K562 (cell line): ENCODE data around the gene SPAG7. TPM values are rescaled to one million over a fixed set of nuclear protein-coding genes. Genes with fewer than 3 reads are reported as not detected.
A peak's percentile ranks its signal among the peaks of the same experiment; 100 is the strongest.

Source experiments
- ATAC-seq: fragments of 200-7000 bp; cut with Tn5 transposase; 3 replicates; pipeline ENCODE4 v1.9.1; 2020; ENCODE audit warnings: moderate library complexity
- BruUV-seq: library from RNA; stranded (reverse); fragments of 400-500 nt; replicated peaks from 2 replicates; lab custom pipeline; 2021; lab: Mats Ljungman, UMichigan
- CTCF ChIA-PET: fragments of 300-600 bp; formaldehyde crosslinking; extraction: SDS; loops from one replicate; lab custom pipeline; 2021; ENCODE audit warnings: low intra/inter-chr PET ratio; lab: Yijun Ruan, JAX
- POLR2A ChIA-PET: fragments of 300-600, 350-650 bp; sonication (Branson Sonifier 250); formaldehyde crosslinking; extraction: SDS; loops from one replicate; lab custom pipeline; 2021; ENCODE audit warnings: antibody characterized with exemption, inconsistent platforms; lab: Yijun Ruan, JAX
- DNase-seq, 4 experiments: peaks; one replicate each; pipeline versions ENCODE4 v3.0.0 to v3.0.0-alpha.2; 2011 to 2018; ENCODE audit warnings: low spot score in 3 of 4, mixed read lengths in 3 of 4; ENCODE audit errors: extremely low read depth in 1 of 4
- FAIRE-seq: peaks from 2 replicates; lab custom pipeline; 2011; peaks lifted over from hg19 to GRCh38; lab: Jason Lieb, UNC
- H2AFZ ChIP-seq: 2 replicates; pipeline ENCODE4 v1.6.0; 2011; ENCODE audit warnings: low read depth, low read length, control low read depth, inconsistent platforms
- H3K27ac ChIP-seq: fragments of 200-600 bp; 3 replicates; pipeline ENCODE4 v1.8.0; 2011; ENCODE audit warnings: low read depth, mild to moderate bottlenecking, control low read depth, inconsistent platforms, low read length, moderate library complexity, mixed read lengths; ENCODE audit errors: extremely low read depth
- H3K27me3 ChIP-seq, 2 experiments: fragments of 300-600 bp in 1 of 2; 2 replicates in 1 of 2; 3 replicates in 1 of 2; pipeline versions ENCODE4 v1.6.0 to v1.8.0; 2011; ENCODE audit warnings: inconsistent platforms in 2 of 2, low read length in 2 of 2, mild to moderate bottlenecking in 1 of 2, mixed read lengths in 1 of 2, moderate library complexity in 1 of 2; ENCODE audit not compliant: control insufficient read depth in 2 of 2, insufficient read depth in 2 of 2
- H3K36me3 ChIP-seq: fragments of 300-600 bp; 3 replicates; pipeline ENCODE4 v1.8.0; 2011; ENCODE audit warnings: mild to moderate bottlenecking, low read length, inconsistent platforms; ENCODE audit not compliant: control insufficient read depth, insufficient read depth
- H3K4me1 ChIP-seq, 2 experiments: fragments of 200-600 bp in 1 of 2; replicated peaks in 1 of 2; 2 replicates in 1 of 2; 3 replicates in 1 of 2; pipeline versions ENCODE4 v1.5.1 to v1.8.0; 2011; ENCODE audit warnings: inconsistent platforms in 2 of 2, low read length in 2 of 2, mild to moderate bottlenecking in 1 of 2, mixed read lengths in 1 of 2, moderate library complexity in 1 of 2; ENCODE audit not compliant: control insufficient read depth in 2 of 2, insufficient read depth in 2 of 2
- H3K4me2 ChIP-seq: 2 replicates; pipeline ENCODE4 v1.6.1; 2011; ENCODE audit warnings: low read length, control low read depth, inconsistent platforms, mixed read lengths; ENCODE audit not compliant: insufficient read depth
- H3K4me3 ChIP-seq: fragments of 200-600 bp; sonication (generic), shearing (Covaris generic); 2 replicates; pipeline ENCODE4 v1.5.1; 2016; ENCODE audit warnings: control low read depth, inconsistent platforms
- H3K79me2 ChIP-seq: fragments of 200-600 bp; 3 replicates; pipeline ENCODE4 v1.8.0; 2011; ENCODE audit warnings: low read length, inconsistent platforms; ENCODE audit not compliant: control insufficient read depth, insufficient read depth
- H3K9ac ChIP-seq, 2 experiments: 2 replicates each; pipeline versions ENCODE4 v1.6.0 to v1.6.1; 2011; ENCODE audit warnings: low read depth in 2 of 2, low read length in 2 of 2, control low read depth in 1 of 2, inconsistent platforms in 1 of 2, mild to moderate bottlenecking in 1 of 2, mixed read lengths in 1 of 2; ENCODE audit not compliant: insufficient read depth in 1 of 2
- H3K9me1 ChIP-seq: one replicate; pipeline ENCODE4 v1.6.0; 2011; ENCODE audit warnings: inconsistent platforms, mild to moderate bottlenecking, low read length, moderate library complexity; ENCODE audit not compliant: control insufficient read depth, insufficient read depth
- H3K9me3 ChIP-seq: replicated peaks from 2 replicates; pipeline ENCODE4 v1.5.1; 2011; ENCODE audit warnings: low read depth, low read length, inconsistent platforms; ENCODE audit not compliant: control insufficient read depth, insufficient read depth
- H4K20me1 ChIP-seq: replicated peaks from 2 replicates; pipeline ENCODE4 v1.6.1; 2011; ENCODE audit warnings: low read length, inconsistent platforms, mixed read lengths; ENCODE audit not compliant: control insufficient read depth, insufficient read depth
- BCOR ChIP-seq: fragments of 450-650 bp; IDR thresholded peaks from 2 replicates; pipeline ENCODE4 v1.6.1; 2016
- CBFB ChIP-seq: sonication (generic); formaldehyde crosslinking; IDR thresholded peaks from 2 replicates; pipeline ENCODE4 v1.4.0; 2020; ENCODE audit warnings: mild to moderate bottlenecking, missing genetic modification reagents
- DDX20 ChIP-seq: fragments of 450-650 bp; IDR thresholded peaks from 2 replicates; pipeline ENCODE4 v1.6.1; 2016; ENCODE audit warnings: missing genetic modification characterization, low read depth, mild to moderate bottlenecking, missing compliant biosample characterization, moderate library complexity
- KLF6 ChIP-seq: fragments of 250-450 bp; sonication (Bioruptor Pico); IDR thresholded peaks from 2 replicates; pipeline ENCODE4 v1.4.0; 2020; ENCODE audit warnings: mild to moderate bottlenecking, moderate library complexity, borderline replicate concordance
- MLLT1 ChIP-seq, 2 experiments: fragments of 450-650 bp; IDR thresholded peaks; 2 replicates each; pipeline ENCODE4 v1.6.1; 2016
- PRDM10 ChIP-seq: fragments of 450-650 bp; IDR thresholded peaks from 2 replicates; pipeline ENCODE4 v1.6.1; 2018; ENCODE audit not compliant: partially characterized antibody
- PREB ChIP-seq: sonication (generic); formaldehyde crosslinking; IDR thresholded peaks from 2 replicates; pipeline ENCODE4 v1.8.1; 2023; ENCODE audit warnings: mild to moderate bottlenecking, missing genetic modification reagents
- SMAD2 ChIP-seq: fragments of 150-350 bp; IDR thresholded peaks from 2 replicates; pipeline ENCODE4 v1.6.1; 2014; ENCODE audit warnings: low read depth, mild to moderate bottlenecking, low read length
- SP1 ChIP-seq: sonication (generic); formaldehyde crosslinking; IDR thresholded peaks from 2 replicates; pipeline ENCODE4 v1.8.1; 2022; ENCODE audit warnings: mild to moderate bottlenecking, missing genetic modification reagents
- TCF3 ChIP-seq: sonication (generic); formaldehyde crosslinking; IDR thresholded peaks from 2 replicates; pipeline ENCODE4 v1.4.0; 2020; ENCODE audit warnings: mild to moderate bottlenecking, missing genetic modification reagents
- WHSC1 ChIP-seq: IDR thresholded peaks from one replicate; pipeline ENCODE4 v1.6.1; 2012; ENCODE audit warnings: low read length, control low read depth, inconsistent platforms
- ZNF174 ChIP-seq: fragments of 250-450 bp; sonication (Bioruptor Pico); IDR thresholded peaks from 2 replicates; pipeline ENCODE4 v1.4.0; 2020; ENCODE audit warnings: mild to moderate bottlenecking
- ZNF184 ChIP-seq: sonication (generic); formaldehyde crosslinking; IDR thresholded peaks from 2 replicates; pipeline ENCODE4 v1.5.0; 2020; ENCODE audit warnings: missing genetic modification reagents
- ZNF583 ChIP-seq: fragments of 250-450 bp; sonication (Bioruptor Pico); IDR thresholded peaks from 2 replicates; pipeline ENCODE4 v1.4.0; 2020
- ZNF75A ChIP-seq: fragments of 450-650 bp; formaldehyde crosslinking; IDR thresholded peaks from 2 replicates; pipeline ENCODE4 v1.4.0; 2020; ENCODE audit warnings: mild to moderate bottlenecking
- ZSCAN29 ChIP-seq: fragments of 450-650 bp; IDR thresholded peaks from 2 replicates; pipeline ENCODE4 v1.6.1; 2017
- WGBS: fragments of 100-300 bp; shearing (Covaris generic); methylation state at CpG from one replicate; pipeline ENCODE4 v1.1.6; 2016; ENCODE audit warnings: low coverage, mixed read lengths; ENCODE audit not compliant: insufficient coverage; ENCODE audit errors: missing lambda C conversion rate; 5-methylcytosine and 5-hydroxymethylcytosine counted together
- in situ Hi-C: fragments of 300-500 bp; cut with MboI; formaldehyde crosslinking; loops from 4 replicates; pipeline ENCODE4 v1.15.0; 2018; ENCODE audit warnings: inconsistent platforms, mixed read lengths
- intact Hi-C: fragments of 100-400 bp; cut with micrococcal nuclease; formaldehyde crosslinking; loops from 2 replicates; pipeline ENCODE4 v1.14.2; 2022
- polyA plus RNA-seq, 8 experiments: library from polyadenylated mRNA; depleted of rRNA in 4 of 8; stranded (reverse) in 5 of 8; unstranded in 3 of 8; fragments of >200 nt; fragmentation: Nextera tagmentation in 2 of 8; fragmentation: Illumina TruSeq in 1 of 8; extraction: Ambion mirVana in 2 of 8; extraction: Trizol in 1 of 8; gene quantifications; 2 replicates each; pipeline versions ENCODE4 v1.2.1 to v1.2.3, GENCODE V29; 2011 to 2014; ENCODE audit warnings: inconsistent platforms in 1 of 8, missing spikeins in 1 of 8
- total RNA-seq, 7 experiments: library from RNA; depleted of rRNA in 6 of 7; stranded (reverse); fragments of >200 nt in 6 of 7; fragmentation: Illumina TruSeq in 2 of 7; extraction: Trizol in 2 of 7; gene quantifications; 2 replicates each; pipeline versions ENCODE4 v1.2.1 to v1.2.3, GENCODE V29; 2011 to 2021; ENCODE audit warnings: low replicate concordance in 1 of 7

SPAG7 gene
- total and polyA plus RNA-seq, 9 of the 15 experiments (the other 6 are each of a cell fraction or from before 2014, with no cell fraction given) = 5.6 to 53.5 (median 36.3) TPM

GRCh38 chr17:4960279-4960922 lies 7.2 kb downstream of the SPAG7 start:
- no peaks in the 10 kb centered on the region for H3K27me3 ChIP-seq
- no peaks in the 10 kb centered on the region for H3K9me1 ChIP-seq
- intact Hi-C loops = loop anchor here (10.0 kb wide), 1 partner anchor 56 kb away; the partner anchor contains the start of gene CHRNE
- peaks cover 4% of the 10 kb centered on the region; the same call in 1 of the 3 replicates for H3K36me3 ChIP-seq
- peak overlapping the region; percentile 60 for H2AFZ ChIP-seq
- CTCF ChIA-PET = no interaction called here
- WGBS = 46% methylated on average over 5 of the region's 9 CpGs
- ATAC-seq = peak; percentile 81
- BruUV-seq = no TSS peak
- no peaks in the 10 kb centered on the region for H4K20me1 ChIP-seq
- H3K9me3 ChIP-seq = no peaks in the 10 kb centered on the region
- no peak overlapping the region for H3K4me3 ChIP-seq
- peak overlapping the region; percentile 53; the same call in 2 of the 3 replicates for H3K27ac ChIP-seq
- in situ Hi-C loops = no loop called here
- POLR2A ChIA-PET = interaction anchor here (0.7 to 1.2 kb wide), 3 partner anchors 9 to 19 kb away, joined by 3 to 7 read pairs (median 3); partner anchors contain the start of gene ENO3
- peaks cover 2% of the 10 kb centered on the region for H3K79me2 ChIP-seq
- peaks cover 7 to 15% of the 10 kb centered on the region in 2 experiments; a peak in 4 of 5 replicates for H3K4me1 ChIP-seq
- peak; percentile 75 for FAIRE-seq
- peak overlapping the region; percentile 7 for H3K4me2 ChIP-seq
- H3K9ac ChIP-seq = peak overlapping the region; percentile 29 to 39; a peak in 1 of 4 replicates
- peak in 2 of 4 experiments; percentile 41 to 67 for DNase-seq
- TF ChIP-seq MLLT1 (IDR thresholded peaks at IDR 0.05) = no peak
- TF ChIP-seq SMAD2 = no peak
- no peak for TF ChIP-seq KLF6 (CRISPR knock-in tag)
- TF ChIP-seq PREB (CRISPR knock-in tag) = no peak
- TF ChIP-seq TCF3 (CRISPR knock-in tag) = no peak
- no peak for TF ChIP-seq ZNF583 (CRISPR knock-in tag)
- TF ChIP-seq CBFB (CRISPR knock-in tag) = no peak
- TF ChIP-seq SP1 = 0 out of 2 replicates have a peak, but pooled peaks have one; percentile 35
- TF ChIP-seq PRDM10 = peak; percentile 52
- TF ChIP-seq ZSCAN29 = no peak
- TF ChIP-seq ZNF174 (CRISPR knock-in tag) = no peak
- no peak for TF ChIP-seq ZNF75A (CRISPR knock-in tag)
- TF ChIP-seq ZNF184 = no peak
- TF ChIP-seq DDX20 = no peak
- no peak for TF ChIP-seq WHSC1
- TF ChIP-seq BCOR = peak; percentile 65
